ENCODE results near the gene SMIM12. TPM values are rescaled to one million over a fixed set of nuclear protein-coding genes. Genes with fewer than 3 reads are reported as not detected.

The SMIM12 gene
- total and polyA plus RNA-seq, 4 donors = 11.9 to 60.8 (median 45.5) TPM

DNA sequence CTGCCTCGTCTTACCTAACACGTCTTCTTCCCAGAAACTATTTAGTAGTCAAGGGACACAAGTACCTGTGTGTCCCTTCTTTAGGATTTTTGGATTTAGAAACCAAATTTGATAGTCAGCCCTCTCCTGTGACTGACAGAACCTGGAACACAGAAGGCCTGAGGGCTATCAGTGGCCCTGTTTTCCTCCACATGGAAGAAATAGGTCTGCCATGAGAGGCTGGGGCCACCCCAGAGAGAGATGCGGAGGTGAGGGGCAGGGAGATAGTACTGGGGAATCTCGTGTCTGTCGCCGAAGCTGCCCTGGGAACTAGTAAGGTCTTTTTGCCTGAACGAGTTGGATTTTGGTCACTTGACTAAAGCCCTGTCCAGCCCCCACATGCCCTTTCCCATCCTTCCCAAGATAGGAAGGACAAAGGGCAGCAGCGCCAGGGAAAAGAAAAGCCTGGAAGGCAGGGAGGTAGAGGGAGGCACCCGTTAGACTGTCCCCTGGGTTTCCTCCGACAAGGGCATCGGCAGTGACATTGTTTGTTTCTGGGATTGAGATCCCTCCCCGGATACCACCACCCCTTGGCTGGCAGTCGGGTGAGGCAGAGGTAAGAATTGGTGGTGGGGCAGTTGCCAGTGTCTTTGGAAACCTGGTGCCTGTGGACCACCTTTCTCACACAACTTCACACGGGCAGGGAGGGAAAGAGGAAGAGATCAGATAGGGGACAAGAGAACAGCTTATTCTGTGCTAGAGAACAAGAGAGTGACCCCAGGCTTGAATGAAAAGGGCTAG, 19.8 kb downstream of the SMIM12 start:
- Histone ChIP-seq H3K9ac (ENCODE audit: low read depth in 1 of 2, low read length in 2 of 2) (no peak overlapping the region), H3K27me3 (ENCODE audit: control insufficient read depth in 4 of 4, insufficient read depth in 4 of 4, low read length in 3 of 4) (no peaks in the 10 kb centered on the region), H3K9me3 (ENCODE audit: control insufficient read depth in 4 of 4, low read length in 3 of 4) (no peaks in the 10 kb centered on the region), H3K27ac (ENCODE audit: low read depth in 1 of 2, low read length in 2 of 2) (no peak overlapping the region), H3K4me1 (ENCODE audit: control insufficient read depth in 4 of 4, insufficient read depth in 4 of 4, low read length in 3 of 4) (peaks cover 0 to 5% (median 0%) of the 10 kb centered on the region in 4 donors), H3K36me3 (ENCODE audit: control insufficient read depth in 4 of 4, insufficient read depth in 3 of 4, low read depth in 1 of 4, low read length in 3 of 4) (no peaks in the 10 kb centered on the region), H3K4me3 (ENCODE audit: low read depth in 1 of 3, low read length in 3 of 3) (no peak overlapping the region)
- 72% methylated on average over 14 of the region's 14 CpGs for WGBS
- DNase-seq (ENCODE audit: low spot score) = no peak
- TF ChIP-seq YY1 (IDR thresholded peaks at IDR 0.05) (no peak), EGR1 (IDR thresholded peaks at IDR 0.05; ENCODE audit: low read depth in 2 of 2) (no peak), FOXA1 (IDR thresholded peaks at IDR 0.05) (no peak), TAF1 (conservative IDR thresholded peaks at IDR 0.05) (no peak), SP1 (IDR thresholded peaks at IDR 0.05) (no peak), ATF3 (IDR thresholded peaks at IDR 0.05) (no peak), FOXA2 (IDR thresholded peaks at IDR 0.05) (no peak), REST (IDR thresholded peaks at IDR 0.05) (no peak), GABPA (IDR thresholded peaks at IDR 0.05 in 1 of 2, conservative IDR thresholded peaks at IDR 0.05 in 1 of 2) (no peak), RXRA (IDR thresholded peaks at IDR 0.05) (no peak), HNF4A (conservative IDR thresholded peaks at IDR 0.05) (no peak)
- TF ChIP-seq, protein P1, sequence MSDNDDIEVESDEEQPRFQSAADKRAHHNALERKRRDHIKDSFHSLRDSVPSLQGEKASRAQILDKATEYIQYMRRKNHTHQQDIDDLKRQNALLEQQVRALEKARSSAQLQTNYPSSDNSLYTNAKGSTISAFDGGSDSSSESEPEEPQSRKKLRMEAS (IDR thresholded peaks at IDR 0.05) = no peak
- TF ChIP-seq, protein P2, sequence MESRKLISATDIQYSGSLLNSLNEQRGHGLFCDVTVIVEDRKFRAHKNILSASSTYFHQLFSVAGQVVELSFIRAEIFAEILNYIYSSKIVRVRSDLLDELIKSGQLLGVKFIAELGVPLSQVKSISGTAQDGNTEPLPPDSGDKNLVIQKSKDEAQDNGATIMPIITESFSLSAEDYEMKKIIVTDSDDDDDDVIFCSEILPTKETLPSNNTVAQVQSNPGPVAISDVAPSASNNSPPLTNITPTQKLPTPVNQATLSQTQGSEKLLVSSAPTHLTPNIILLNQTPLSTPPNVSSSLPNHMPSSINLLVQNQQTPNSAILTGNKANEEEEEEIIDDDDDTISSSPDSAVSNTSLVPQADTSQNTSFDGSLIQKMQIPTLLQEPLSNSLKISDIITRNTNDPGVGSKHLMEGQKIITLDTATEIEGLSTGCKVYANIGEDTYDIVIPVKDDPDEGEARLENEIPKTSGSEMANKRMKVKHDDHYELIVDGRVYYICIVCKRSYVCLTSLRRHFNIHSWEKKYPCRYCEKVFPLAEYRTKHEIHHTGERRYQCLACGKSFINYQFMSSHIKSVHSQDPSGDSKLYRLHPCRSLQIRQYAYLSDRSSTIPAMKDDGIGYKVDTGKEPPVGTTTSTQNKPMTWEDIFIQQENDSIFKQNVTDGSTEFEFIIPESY (IDR thresholded peaks at IDR 0.05) = no peak
- TF ChIP-seq, protein P3, sequence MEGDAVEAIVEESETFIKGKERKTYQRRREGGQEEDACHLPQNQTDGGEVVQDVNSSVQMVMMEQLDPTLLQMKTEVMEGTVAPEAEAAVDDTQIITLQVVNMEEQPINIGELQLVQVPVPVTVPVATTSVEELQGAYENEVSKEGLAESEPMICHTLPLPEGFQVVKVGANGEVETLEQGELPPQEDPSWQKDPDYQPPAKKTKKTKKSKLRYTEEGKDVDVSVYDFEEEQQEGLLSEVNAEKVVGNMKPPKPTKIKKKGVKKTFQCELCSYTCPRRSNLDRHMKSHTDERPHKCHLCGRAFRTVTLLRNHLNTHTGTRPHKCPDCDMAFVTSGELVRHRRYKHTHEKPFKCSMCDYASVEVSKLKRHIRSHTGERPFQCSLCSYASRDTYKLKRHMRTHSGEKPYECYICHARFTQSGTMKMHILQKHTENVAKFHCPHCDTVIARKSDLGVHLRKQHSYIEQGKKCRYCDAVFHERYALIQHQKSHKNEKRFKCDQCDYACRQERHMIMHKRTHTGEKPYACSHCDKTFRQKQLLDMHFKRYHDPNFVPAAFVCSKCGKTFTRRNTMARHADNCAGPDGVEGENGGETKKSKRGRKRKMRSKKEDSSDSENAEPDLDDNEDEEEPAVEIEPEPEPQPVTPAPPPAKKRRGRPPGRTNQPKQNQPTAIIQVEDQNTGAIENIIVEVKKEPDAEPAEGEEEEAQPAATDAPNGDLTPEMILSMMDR (IDR thresholded peaks at IDR 0.05; ENCODE audit: low read depth, low read length, missing input control) = no peak
